ENCODE measurements around the gene XXYLT1.
"Not testable (repeated sequence)": the region's sequence is repeated elsewhere in the genome, so short reads cannot be mapped to it uniquely, and the experiment has no call there.

XXYLT1 gene

GRCh38 chr3:195065142-195065863 is 205.7 kb downstream of the XXYLT1 start:
- no peak for DNase-seq (ENCODE audit: low read depth in 2 of 2)

DNA sequence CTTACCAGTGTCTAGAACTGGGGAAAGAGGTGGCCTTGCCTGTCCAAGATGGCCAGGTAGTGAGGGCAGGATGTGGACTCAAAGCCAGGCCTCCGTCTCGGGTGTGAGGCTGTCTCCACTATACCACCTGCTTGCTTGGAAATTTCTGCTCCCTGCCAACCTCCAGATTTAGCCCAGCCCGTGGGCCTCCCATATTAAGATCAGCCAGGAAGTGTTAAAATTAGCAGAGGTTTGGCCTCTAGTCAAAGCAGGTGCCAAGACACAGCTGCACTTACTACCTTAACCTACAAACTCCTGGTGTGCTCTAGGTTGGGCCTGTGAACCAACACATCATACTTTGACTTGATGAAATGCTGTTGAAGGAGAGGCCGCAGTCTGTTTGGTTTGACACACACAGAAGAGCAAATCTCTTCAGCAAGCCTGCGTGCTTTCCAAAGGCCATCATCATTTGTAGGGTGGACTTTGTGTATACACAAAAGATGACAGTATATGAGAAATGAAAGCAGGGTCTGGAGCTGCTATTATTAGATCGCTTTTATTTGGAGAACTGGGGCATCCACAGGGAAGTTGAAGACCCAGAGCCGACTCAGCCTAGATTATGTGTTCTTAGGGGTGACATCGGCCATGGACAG is 206.5 kb downstream of the XXYLT1 start:
- no peak for DNase-seq (ENCODE audit: low read depth in 2 of 2)

DNA sequence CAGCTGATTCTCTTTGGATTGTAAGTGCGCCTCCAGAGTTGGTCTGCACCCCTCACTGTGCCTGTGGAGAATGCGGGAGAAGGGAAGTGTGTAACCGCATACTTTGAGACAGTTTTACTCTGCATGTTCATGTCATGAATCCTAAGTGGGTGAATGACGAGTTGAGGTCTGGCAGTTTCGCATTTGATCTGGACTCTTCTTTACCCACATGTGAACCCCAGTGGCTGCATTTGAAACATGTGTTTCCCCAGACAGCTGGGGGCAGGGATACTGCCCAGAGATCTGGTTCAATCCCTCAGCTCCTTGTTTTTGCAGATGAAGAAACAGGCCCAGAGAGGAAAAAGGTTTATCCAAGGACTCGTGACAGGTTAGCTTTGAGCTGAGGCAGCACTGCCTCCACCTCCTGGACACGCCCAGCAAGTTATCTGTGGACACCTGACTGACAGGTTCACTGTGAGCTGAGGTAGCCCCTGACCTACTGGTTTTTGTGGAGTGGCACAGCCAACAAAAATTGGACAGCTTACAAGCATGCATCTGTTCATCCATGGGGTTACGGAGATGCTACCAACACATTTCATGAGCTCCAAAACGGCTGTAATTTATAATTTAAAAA is 207.3 kb downstream of the XXYLT1 start:
- no peak for DNase-seq (ENCODE audit: low read depth in 2 of 2)

GRCh38 chr3:195062866-195063540 is 208.0 kb downstream of the XXYLT1 start:
- DNase-seq (ENCODE audit: low read depth in 2 of 2): no peak

- DNase-seq (ENCODE audit: low read depth in 2 of 2): no peak
These were observed 209.0 kb downstream of the XXYLT1 start for GRCh38 chr3:195061756-195062655.

DNA sequence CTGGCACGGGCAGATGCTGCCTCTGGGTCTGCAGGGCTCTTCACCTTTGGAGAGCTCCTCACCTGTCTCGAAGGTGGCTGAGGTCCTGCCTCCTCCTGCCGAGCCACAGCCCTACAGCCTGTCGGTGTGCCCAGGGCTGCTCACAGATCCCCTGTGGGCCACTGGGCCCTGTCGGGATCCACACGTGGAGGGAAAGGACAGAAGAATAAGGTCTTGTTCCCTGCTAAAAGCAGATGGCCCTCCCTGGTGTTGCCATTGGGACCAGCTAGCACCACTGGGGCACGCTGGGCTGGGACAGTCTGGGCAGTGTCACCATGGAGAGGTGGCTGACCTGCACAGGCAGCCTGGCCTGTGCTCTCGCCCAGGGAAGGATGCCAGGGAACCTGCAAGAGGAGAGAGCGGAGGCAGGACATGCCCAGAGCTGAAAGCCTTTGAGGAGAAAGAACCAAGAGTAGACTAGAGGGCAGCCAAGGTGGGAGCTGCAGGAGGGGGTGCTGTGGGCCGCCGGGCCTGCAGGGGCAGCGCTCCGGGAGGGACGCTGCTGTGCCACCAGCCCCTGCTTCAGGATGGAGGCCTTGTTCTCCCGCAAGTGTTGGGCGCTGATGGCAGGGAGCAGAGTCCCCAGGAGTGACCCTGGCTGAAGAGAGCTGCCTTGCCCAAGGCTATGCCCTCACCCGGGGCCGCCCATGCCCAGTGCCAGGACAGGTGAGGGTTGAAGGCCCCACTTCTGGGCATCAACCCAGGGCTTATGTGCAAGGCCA is 210.2 kb downstream of the XXYLT1 start:
- DNase-seq (ENCODE audit: low read depth in 2 of 2): no peak

GRCh38 chr3:195060217-195060481 is 210.8 kb downstream of the XXYLT1 start:
- DNase-seq (ENCODE audit: low read depth in 2 of 2): no peak

- DNase-seq (ENCODE audit: low read depth in 2 of 2): no peak
These were observed 211.3 kb downstream of the XXYLT1 start for GRCh38 chr3:195059471-195060216.

- DNase-seq (ENCODE audit: low read depth in 2 of 2): no peak
These were observed 212.0 kb downstream of the XXYLT1 start for GRCh38 chr3:195059006-195059350.

GRCh38 chr3:195058336-195059005 is 212.5 kb downstream of the XXYLT1 start:
- no peak for DNase-seq (ENCODE audit: low read depth in 2 of 2)

- no peak for DNase-seq (ENCODE audit: low read depth in 2 of 2)
These were observed 213.2 kb downstream of the XXYLT1 start for GRCh38 chr3:195057716-195058115.

- no peak for DNase-seq (ENCODE audit: low read depth in 2 of 2)
These were observed 214.5 kb downstream of the XXYLT1 start for GRCh38 chr3:195056506-195056905.

- DNase-seq (ENCODE audit: low read depth in 2 of 2): no peak
These were observed 216.6 kb downstream of the XXYLT1 start for GRCh38 chr3:195054311-195054710.

DNA sequence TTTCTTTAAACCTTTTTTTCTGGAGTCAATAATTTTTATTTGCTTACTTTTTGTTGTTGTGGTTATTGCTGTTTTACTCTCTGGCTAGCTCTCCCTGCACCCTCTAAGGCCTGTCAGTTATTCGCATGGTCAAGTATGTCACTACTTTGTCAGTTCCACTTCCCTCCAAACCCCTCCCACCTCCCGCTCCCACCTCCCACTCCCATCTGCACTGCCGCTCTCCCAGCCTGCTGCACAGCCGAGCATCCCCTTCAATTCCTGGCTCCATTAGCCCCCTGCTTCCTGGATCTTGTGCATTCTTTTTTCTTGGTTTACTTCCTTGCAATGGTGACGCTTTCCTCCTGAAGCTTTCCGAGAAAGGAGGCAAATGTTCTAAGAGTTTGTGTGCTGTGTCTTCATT is 218.0 kb downstream of the XXYLT1 start:
- DNase-seq (ENCODE audit: low read depth in 2 of 2): no peak

DNA sequence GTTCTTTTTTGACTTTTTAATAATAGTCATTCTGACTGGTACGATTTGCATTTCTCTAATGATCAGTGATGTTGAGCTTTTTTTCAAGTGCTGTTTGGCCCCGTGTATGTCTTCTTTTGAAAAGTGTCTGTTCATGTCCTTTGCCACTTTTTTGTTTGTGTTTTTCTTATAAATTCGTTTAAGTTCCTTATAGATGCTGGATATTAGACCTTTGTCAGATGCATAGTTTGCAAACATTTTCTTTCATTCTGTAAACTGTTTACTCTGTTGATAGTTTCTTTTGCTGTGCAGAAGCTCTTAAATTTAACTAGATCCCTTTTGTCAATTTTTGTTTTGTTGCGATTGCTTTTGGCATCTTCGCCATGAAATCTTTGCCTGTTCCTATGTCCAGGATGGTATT is 220.7 kb downstream of the XXYLT1 start:
- not testable (repeated sequence) for DNase-seq (ENCODE audit: low read depth in 2 of 2)

- DNase-seq (ENCODE audit: low read depth in 2 of 2): no peak
These were observed 222.7 kb downstream of the XXYLT1 start for GRCh38 chr3:195048059-195048905.

DNA sequence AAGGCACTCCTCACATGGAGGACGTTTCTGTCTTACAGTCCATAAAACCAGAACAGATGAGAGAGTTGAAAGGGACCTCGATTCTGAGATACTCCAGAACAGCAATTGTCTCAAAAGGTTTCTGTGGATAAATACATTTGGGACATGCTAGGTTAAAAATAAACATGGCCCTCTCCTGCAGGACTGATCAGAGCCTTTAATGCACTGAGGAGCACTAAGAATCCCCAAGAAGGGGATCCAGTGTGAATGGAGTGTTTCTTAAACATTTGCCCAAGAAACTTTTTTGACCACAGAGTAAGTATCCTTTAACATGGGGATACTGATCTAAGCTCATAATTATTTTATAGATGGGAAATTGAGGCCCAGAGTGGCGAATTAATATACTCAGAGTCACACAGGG is 223.4 kb downstream of the XXYLT1 start:
- DNase-seq (ENCODE audit: low read depth in 2 of 2): no peak

GRCh38 chr3:195046441-195046840 is 224.5 kb downstream of the XXYLT1 start:
- no peak for DNase-seq (ENCODE audit: low read depth in 2 of 2)

All from stimulated activated CD8-positive, alpha-beta memory T cell treated with anti-CD3 and anti-CD28 coated beads, Interleukin-7, amount 100 ng/mL, for 1 hour (primary cell).